Liver (tissue), 9 donors: Measurements from ENCODE around the gene PRDX1. TPM values are rescaled to one million over a fixed set of nuclear protein-coding genes. Genes with fewer than 3 reads are reported as not detected.

Experiments
- DNase-seq: peaks from one replicate; pipeline ENCODE4 v3.0.0-alpha.2; 2017; ENCODE audit warnings: low spot score
- H3K27ac ChIP-seq, 2 donors: one replicate each; pipeline ENCODE4 v1.7.0; 2013; ENCODE audit warnings: inconsistent platforms in 2 of 2, low read length in 2 of 2, control low read depth in 1 of 2, low read depth in 1 of 2, mild to moderate bottlenecking in 1 of 2
- H3K27me3 ChIP-seq, 4 donors: one replicate each; pipeline versions ENCODE4 v1.6.1 to v1.7.0; 2013; ENCODE audit warnings: low read length in 3 of 4, inconsistent platforms in 1 of 4, mild to moderate bottlenecking in 1 of 4, moderate library complexity in 1 of 4; ENCODE audit not compliant: control insufficient read depth in 4 of 4, insufficient read depth in 4 of 4
- H3K36me3 ChIP-seq, 4 donors: one replicate each; pipeline versions ENCODE4 v1.6.1 to v1.7.0; 2013; ENCODE audit warnings: low read length in 3 of 4, mild to moderate bottlenecking in 3 of 4, low read depth in 1 of 4, moderate library complexity in 1 of 4; ENCODE audit not compliant: control insufficient read depth in 4 of 4, insufficient read depth in 3 of 4
- H3K4me1 ChIP-seq, 4 donors: one replicate each; pipeline versions ENCODE4 v1.6.1 to v1.7.0; 2013; ENCODE audit warnings: low read length in 3 of 4, mild to moderate bottlenecking in 3 of 4, moderate library complexity in 1 of 4; ENCODE audit not compliant: control insufficient read depth in 4 of 4, insufficient read depth in 4 of 4
- H3K4me3 ChIP-seq, 3 donors: one replicate each; pipeline versions ENCODE4 v1.6.1 to v1.7.0; 2013; ENCODE audit warnings: low read length in 3 of 3, control low read depth in 1 of 3, low read depth in 1 of 3, mild to moderate bottlenecking in 1 of 3
- H3K9ac ChIP-seq, 2 donors: one replicate each; pipeline ENCODE4 v1.7.0; 2013; ENCODE audit warnings: low read length in 2 of 2, mild to moderate bottlenecking in 2 of 2, moderate library complexity in 2 of 2, control low read depth in 1 of 2, low read depth in 1 of 2
- H3K9me3 ChIP-seq, 4 donors: one replicate each; pipeline versions ENCODE4 v1.6.1 to v1.7.0; 2013; ENCODE audit warnings: low read length in 3 of 4; ENCODE audit not compliant: control insufficient read depth in 4 of 4
- EGR1 ChIP-seq, 2 donors: IDR thresholded peaks; 2 replicates each; pipeline ENCODE4 v1.6.1; 2016 to 2018; ENCODE audit warnings: antibody characterized with exemption in 2 of 2, low read depth in 2 of 2
- FOXA1 ChIP-seq: IDR thresholded peaks from 2 replicates; pipeline ENCODE4 v1.6.1; 2016; ENCODE audit warnings: antibody characterized with exemption
- GABPA ChIP-seq, 2 donors: IDR thresholded peaks in 1 of 2; conservative IDR thresholded peaks in 1 of 2; 2 replicates each; pipeline ENCODE4 v1.6.1; 2016; ENCODE audit warnings: antibody characterized with exemption in 2 of 2, mild to moderate bottlenecking in 1 of 2, moderate library complexity in 1 of 2
- HNF4A ChIP-seq, 2 donors: conservative IDR thresholded peaks; 2 replicates each; pipeline ENCODE4 v1.6.1; 2016; ENCODE audit warnings: antibody characterized with exemption in 2 of 2, mild to moderate bottlenecking in 2 of 2
- JUND ChIP-seq, 2 donors: IDR thresholded peaks; 2 replicates each; pipeline ENCODE4 v1.6.1; 2016; ENCODE audit warnings: antibody characterized with exemption in 2 of 2
- NR2F2 ChIP-seq: IDR thresholded peaks from 2 replicates; pipeline ENCODE4 v1.6.1; 2016; ENCODE audit warnings: antibody characterized with exemption
- RAD21 ChIP-seq, 2 donors: IDR thresholded peaks; 2 replicates each; pipeline ENCODE4 v1.6.1; 2016; ENCODE audit warnings: antibody characterized with exemption in 2 of 2, mild to moderate bottlenecking in 2 of 2
- SP1 ChIP-seq: IDR thresholded peaks from 2 replicates; pipeline ENCODE4 v1.6.1; 2018; ENCODE audit warnings: antibody characterized with exemption, mild to moderate bottlenecking
- TAF1 ChIP-seq: conservative IDR thresholded peaks from 2 replicates; pipeline ENCODE4 v1.6.1; 2016; ENCODE audit warnings: antibody characterized with exemption, mild to moderate bottlenecking
- YY1 ChIP-seq: IDR thresholded peaks from 2 replicates; pipeline ENCODE4 v1.6.1; 2016; ENCODE audit warnings: antibody characterized with exemption, mild to moderate bottlenecking
- WGBS: extraction: QIAGEN DNeasy Blood & Tissue Kit; methylation state at CpG from one replicate; pipeline ENCODE4 v1.1.7; 2013; 5-methylcytosine and 5-hydroxymethylcytosine counted together
- polyA plus RNA-seq, 2 donors: library from polyadenylated mRNA; stranded (reverse) in 1 of 2; unstranded in 1 of 2; fragments of 200-250 nt in 1 of 2; fragments of >200 nt in 1 of 2; fragmentation: Nextera tagmentation in 1 of 2; extraction: Ambion mirVana in 1 of 2; gene quantifications; one replicate each; pipeline versions ENCODE4 v1.2.1 to v1.2.3, GENCODE V29; 2013 to 2015
- total RNA-seq, 2 donors: library from RNA; depleted of rRNA; stranded (reverse); fragments of >200 nt; gene quantifications; one replicate each; pipeline ENCODE4 v1.2.3, GENCODE V29; 2014
- TF ChIP-seq, protein P1 (sequence below): IDR thresholded peaks from 2 replicates; pipeline ENCODE4 v1.6.1; 2016; ENCODE audit warnings: antibody characterized with exemption
- TF ChIP-seq, protein P2 (sequence below): IDR thresholded peaks from 2 replicates; pipeline ENCODE4 v1.6.1; 2016; ENCODE audit warnings: antibody characterized with exemption, mild to moderate bottlenecking
- TF ChIP-seq, protein P3 (sequence below): fragments of 150-350 bp; IDR thresholded peaks from 2 replicates; pipeline ENCODE4 v1.5.1; 2017; ENCODE audit warnings: improper control_type of control experiment, low read depth, low read length; ENCODE audit not compliant: missing input control
- TF ChIP-seq, protein P4 (sequence below): IDR thresholded peaks from 2 replicates; pipeline ENCODE4 v1.6.1; 2016; ENCODE audit warnings: antibody characterized with exemption
- donor health status: healthy.
- donor health status: healthy.
- donor health status: healthy.
- donor health status: healthy.
- donor health status: healthy.

PRDX1 gene
- total and polyA plus RNA-seq, 4 donors: 270 to 623 (median 397) TPM

DNA sequence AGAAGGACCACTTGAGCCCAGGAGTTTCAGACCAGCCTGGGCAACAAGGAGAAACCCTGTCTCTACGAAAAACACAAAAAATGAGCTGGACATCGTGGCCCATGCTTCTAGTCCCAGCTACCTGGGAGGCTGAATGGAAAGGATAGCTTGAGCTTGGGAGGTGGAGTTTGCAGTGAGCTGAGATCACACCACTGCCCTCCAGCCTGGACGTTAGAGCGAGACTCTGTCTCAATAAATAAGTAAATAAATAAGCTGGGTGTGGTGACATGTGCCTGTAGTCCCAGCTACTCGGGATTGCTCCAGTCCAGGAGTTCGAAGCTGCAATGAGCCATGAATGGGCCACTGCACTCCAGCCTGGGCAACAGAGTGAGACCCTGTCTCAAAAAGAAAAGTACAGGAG, 32.5 kb upstream of the PRDX1 start (continued):
- TF ChIP-seq SP1 (peak; percentile 43), GABPA (IDR thresholded peaks at IDR 0.05 in 1 of 2, conservative IDR thresholded peaks at IDR 0.05 in 1 of 2) (no peak), NR2F2 (no peak), YY1 (no peak), TAF1 (peak; percentile 53)
- TF ChIP-seq, protein P1, sequence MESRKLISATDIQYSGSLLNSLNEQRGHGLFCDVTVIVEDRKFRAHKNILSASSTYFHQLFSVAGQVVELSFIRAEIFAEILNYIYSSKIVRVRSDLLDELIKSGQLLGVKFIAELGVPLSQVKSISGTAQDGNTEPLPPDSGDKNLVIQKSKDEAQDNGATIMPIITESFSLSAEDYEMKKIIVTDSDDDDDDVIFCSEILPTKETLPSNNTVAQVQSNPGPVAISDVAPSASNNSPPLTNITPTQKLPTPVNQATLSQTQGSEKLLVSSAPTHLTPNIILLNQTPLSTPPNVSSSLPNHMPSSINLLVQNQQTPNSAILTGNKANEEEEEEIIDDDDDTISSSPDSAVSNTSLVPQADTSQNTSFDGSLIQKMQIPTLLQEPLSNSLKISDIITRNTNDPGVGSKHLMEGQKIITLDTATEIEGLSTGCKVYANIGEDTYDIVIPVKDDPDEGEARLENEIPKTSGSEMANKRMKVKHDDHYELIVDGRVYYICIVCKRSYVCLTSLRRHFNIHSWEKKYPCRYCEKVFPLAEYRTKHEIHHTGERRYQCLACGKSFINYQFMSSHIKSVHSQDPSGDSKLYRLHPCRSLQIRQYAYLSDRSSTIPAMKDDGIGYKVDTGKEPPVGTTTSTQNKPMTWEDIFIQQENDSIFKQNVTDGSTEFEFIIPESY: peak; percentile 27

DNA sequence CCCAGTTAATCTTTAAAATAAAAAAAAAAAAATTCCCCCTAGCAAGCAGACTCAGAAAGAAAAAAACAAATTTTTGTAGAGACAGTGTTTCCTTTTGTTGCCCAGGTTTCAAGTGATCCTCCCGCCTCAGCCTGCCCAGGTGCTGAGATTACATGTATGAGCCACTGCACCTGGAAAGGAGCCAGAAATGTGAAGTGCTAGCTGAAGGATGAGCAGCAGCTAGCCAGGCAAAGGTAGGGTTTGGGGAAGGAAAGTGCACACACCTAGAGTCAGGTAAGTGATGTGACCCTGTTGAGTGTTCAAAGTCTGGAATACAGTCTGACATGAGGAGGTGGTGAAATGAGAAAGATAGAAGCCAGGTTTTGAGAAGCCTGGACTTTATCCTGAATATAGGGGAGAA, 30.6 kb upstream of the PRDX1 start:
- no peak for DNase-seq

DNA sequence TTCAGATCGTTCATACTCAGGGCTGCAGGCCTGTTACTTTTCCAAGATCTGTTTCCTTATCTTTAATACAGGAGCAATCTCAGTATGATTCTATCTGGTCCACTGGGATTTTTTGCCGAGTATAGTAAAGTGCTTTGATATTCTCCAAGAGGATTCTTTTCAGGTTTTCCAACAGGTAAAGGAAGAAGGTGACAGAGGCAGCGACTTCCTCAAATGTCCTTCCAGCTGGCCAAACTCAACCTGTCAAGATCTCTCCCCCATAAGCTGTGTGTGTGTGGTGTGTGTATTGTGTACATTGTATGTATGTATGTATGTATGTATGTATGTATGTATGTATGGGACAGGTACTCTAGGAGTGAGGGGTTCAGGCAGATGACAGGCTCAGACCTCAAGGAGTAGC, 30.0 kb upstream of the PRDX1 start:
- peaks cover 0 to 32% (median 18%) of the 10 kb centered on the region in 4 donors for H3K4me1 ChIP-seq
- peak overlapping the region; percentile 70 to 98 for H3K27ac ChIP-seq
- peaks cover 0 to 6% (median 2%) of the 10 kb centered on the region in 4 donors for H3K36me3 ChIP-seq
- DNase-seq: no peak
- peak overlapping the region; percentile 76 to 83 for H3K9ac ChIP-seq
- H3K9me3 ChIP-seq: no peaks in the 10 kb centered on the region
- peak overlapping the region; percentile 68 to 99 (median 74) for H3K4me3 ChIP-seq
- H3K27me3 ChIP-seq: no peaks in the 10 kb centered on the region
- 6% methylated on average over 3 of the region's 3 CpGs for WGBS
- no peak for TF ChIP-seq GABPA (IDR thresholded peaks at IDR 0.05 in 1 of 2, conservative IDR thresholded peaks at IDR 0.05 in 1 of 2)
- TF ChIP-seq HNF4A (conservative IDR thresholded peaks at IDR 0.05): no peak
- TF ChIP-seq, protein P1: no peak
- no peak for TF ChIP-seq NR2F2
- TF ChIP-seq RAD21 (IDR thresholded peaks at IDR 0.05): no peak
- TF ChIP-seq, protein P2, sequence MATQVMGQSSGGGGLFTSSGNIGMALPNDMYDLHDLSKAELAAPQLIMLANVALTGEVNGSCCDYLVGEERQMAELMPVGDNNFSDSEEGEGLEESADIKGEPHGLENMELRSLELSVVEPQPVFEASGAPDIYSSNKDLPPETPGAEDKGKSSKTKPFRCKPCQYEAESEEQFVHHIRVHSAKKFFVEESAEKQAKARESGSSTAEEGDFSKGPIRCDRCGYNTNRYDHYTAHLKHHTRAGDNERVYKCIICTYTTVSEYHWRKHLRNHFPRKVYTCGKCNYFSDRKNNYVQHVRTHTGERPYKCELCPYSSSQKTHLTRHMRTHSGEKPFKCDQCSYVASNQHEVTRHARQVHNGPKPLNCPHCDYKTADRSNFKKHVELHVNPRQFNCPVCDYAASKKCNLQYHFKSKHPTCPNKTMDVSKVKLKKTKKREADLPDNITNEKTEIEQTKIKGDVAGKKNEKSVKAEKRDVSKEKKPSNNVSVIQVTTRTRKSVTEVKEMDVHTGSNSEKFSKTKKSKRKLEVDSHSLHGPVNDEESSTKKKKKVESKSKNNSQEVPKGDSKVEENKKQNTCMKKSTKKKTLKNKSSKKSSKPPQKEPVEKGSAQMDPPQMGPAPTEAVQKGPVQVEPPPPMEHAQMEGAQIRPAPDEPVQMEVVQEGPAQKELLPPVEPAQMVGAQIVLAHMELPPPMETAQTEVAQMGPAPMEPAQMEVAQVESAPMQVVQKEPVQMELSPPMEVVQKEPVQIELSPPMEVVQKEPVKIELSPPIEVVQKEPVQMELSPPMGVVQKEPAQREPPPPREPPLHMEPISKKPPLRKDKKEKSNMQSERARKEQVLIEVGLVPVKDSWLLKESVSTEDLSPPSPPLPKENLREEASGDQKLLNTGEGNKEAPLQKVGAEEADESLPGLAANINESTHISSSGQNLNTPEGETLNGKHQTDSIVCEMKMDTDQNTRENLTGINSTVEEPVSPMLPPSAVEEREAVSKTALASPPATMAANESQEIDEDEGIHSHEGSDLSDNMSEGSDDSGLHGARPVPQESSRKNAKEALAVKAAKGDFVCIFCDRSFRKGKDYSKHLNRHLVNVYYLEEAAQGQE: no peak
- no peak for TF ChIP-seq JUND (IDR thresholded peaks at IDR 0.05)

More for the DNA sequence above, 30.6 kb upstream of the PRDX1 start:
- WGBS: 27% methylated on average over 1 of the region's 1 CpG
- Histone ChIP-seq H3K36me3 (peaks cover 0 to 6% (median 2%) of the 10 kb centered on the region in 4 donors), H3K9ac (no peak overlapping the region), H3K27me3 (no peaks in the 10 kb centered on the region), H3K4me1 (peaks cover 0 to 36% (median 22%) of the 10 kb centered on the region in 4 donors), H3K9me3 (no peaks in the 10 kb centered on the region), H3K27ac (peak overlapping the region; percentile 14 to 62), H3K4me3 (peak overlapping the region in 2 of 3 donors; percentile 13 to 74)
- TF ChIP-seq, protein P1: no peak
- TF ChIP-seq HNF4A (conservative IDR thresholded peaks at IDR 0.05): peak; percentile 45
- no peak for TF ChIP-seq YY1
- peak in 1 of 2 donors; percentile 9 for TF ChIP-seq EGR1 (IDR thresholded peaks at IDR 0.05; ENCODE audit: low read depth in 2 of 2)
- no peak for TF ChIP-seq GABPA (IDR thresholded peaks at IDR 0.05 in 1 of 2, conservative IDR thresholded peaks at IDR 0.05 in 1 of 2)
- no peak for TF ChIP-seq FOXA1
- TF ChIP-seq SP1: no peak
- TF ChIP-seq, protein P3, sequence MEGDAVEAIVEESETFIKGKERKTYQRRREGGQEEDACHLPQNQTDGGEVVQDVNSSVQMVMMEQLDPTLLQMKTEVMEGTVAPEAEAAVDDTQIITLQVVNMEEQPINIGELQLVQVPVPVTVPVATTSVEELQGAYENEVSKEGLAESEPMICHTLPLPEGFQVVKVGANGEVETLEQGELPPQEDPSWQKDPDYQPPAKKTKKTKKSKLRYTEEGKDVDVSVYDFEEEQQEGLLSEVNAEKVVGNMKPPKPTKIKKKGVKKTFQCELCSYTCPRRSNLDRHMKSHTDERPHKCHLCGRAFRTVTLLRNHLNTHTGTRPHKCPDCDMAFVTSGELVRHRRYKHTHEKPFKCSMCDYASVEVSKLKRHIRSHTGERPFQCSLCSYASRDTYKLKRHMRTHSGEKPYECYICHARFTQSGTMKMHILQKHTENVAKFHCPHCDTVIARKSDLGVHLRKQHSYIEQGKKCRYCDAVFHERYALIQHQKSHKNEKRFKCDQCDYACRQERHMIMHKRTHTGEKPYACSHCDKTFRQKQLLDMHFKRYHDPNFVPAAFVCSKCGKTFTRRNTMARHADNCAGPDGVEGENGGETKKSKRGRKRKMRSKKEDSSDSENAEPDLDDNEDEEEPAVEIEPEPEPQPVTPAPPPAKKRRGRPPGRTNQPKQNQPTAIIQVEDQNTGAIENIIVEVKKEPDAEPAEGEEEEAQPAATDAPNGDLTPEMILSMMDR: no peak
- no peak for TF ChIP-seq JUND (IDR thresholded peaks at IDR 0.05)
- TF ChIP-seq, protein P4, sequence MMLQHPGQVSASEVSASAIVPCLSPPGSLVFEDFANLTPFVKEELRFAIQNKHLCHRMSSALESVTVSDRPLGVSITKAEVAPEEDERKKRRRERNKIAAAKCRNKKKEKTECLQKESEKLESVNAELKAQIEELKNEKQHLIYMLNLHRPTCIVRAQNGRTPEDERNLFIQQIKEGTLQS: no peak
- TF ChIP-seq RAD21 (IDR thresholded peaks at IDR 0.05): peak in 1 of 2 donors; percentile 7
